H1 (cell line): ENCODE results near the gene SLC25A26. TPM values are rescaled to one million over a fixed set of nuclear protein-coding genes. Genes with fewer than 3 reads are reported as not detected.

ENCODE experiments used
- CTCF ChIA-PET: fragments of 300-600 bp; sonication (Branson Sonifier 250); formaldehyde crosslinking; loops from one replicate; lab custom pipeline; 2021; ENCODE audit not compliant: partially characterized antibody; lab: Charles Lee
- POLR2A ChIA-PET: fragments of 300-600 bp; sonication (Branson Sonifier 250); formaldehyde crosslinking; loops from one replicate; lab custom pipeline; 2021; ENCODE audit warnings: inconsistent platforms; ENCODE audit not compliant: partially characterized antibody; lab: Charles Lee
- DNase-seq, 2 experiments: peaks; one replicate each; pipeline versions ENCODE4 v3.0.0 to v3.0.0-alpha.2; 2010 to 2022; ENCODE audit warnings: low spot score in 2 of 2, low read depth in 1 of 2, mixed read lengths in 1 of 2
- FAIRE-seq: peaks from 2 replicates; lab custom pipeline; 2011; peaks lifted over from hg19 to GRCh38; lab: Jason Lieb, UNC
- H2AFZ ChIP-seq: 2 replicates; pipeline ENCODE4 v1.8.1; 2012; ENCODE audit warnings: low read length, inconsistent platforms
- H2AK5ac ChIP-seq: 2 replicates; pipeline ENCODE4 v1.6.1; 2013; ENCODE audit warnings: low read depth, low read length
- H2BK120ac ChIP-seq: replicated peaks from 2 replicates; pipeline ENCODE3; 2013; ENCODE audit warnings: low read depth, low read length, inconsistent platforms
- H2BK12ac ChIP-seq: 2 replicates; pipeline ENCODE4 v1.6.1; 2013; ENCODE audit warnings: low read depth, low read length
- H2BK15ac ChIP-seq: 2 replicates; pipeline ENCODE4 v1.6.1; 2013; ENCODE audit warnings: low read length
- H2BK20ac ChIP-seq: 2 replicates; pipeline ENCODE4 v1.6.1; 2013; ENCODE audit warnings: low read length
- H2BK5ac ChIP-seq: 2 replicates; pipeline ENCODE4 v1.6.1; 2013; ENCODE audit warnings: low read depth, low read length
- H3K14ac ChIP-seq: 2 replicates; pipeline ENCODE4 v1.6.1; 2013; ENCODE audit warnings: inconsistent platforms; ENCODE audit not compliant: insufficient read length
- H3K18ac ChIP-seq: 2 replicates; pipeline ENCODE4 v1.6.1; 2013; ENCODE audit warnings: low read length; ENCODE audit errors: extremely low read depth
- H3K23ac ChIP-seq: 2 replicates; pipeline ENCODE4 v1.6.1; 2013; ENCODE audit warnings: inconsistent platforms; ENCODE audit not compliant: insufficient read length
- H3K23me2 ChIP-seq: 2 replicates; pipeline ENCODE4 v1.6.1; 2013; ENCODE audit warnings: low read depth, low read length
- H3K27ac ChIP-seq: 2 replicates; pipeline ENCODE4 v1.6.1; 2011; ENCODE audit warnings: low read depth, low read length, inconsistent platforms
- H3K27me3 ChIP-seq, 4 experiments: replicated peaks in 1 of 4; 1 replicate in 1 of 4; 2 replicates in 3 of 4; pipeline versions ENCODE4 v1.6.1 to v1.8.1; 2011 to 2013; ENCODE audit warnings: low read length in 3 of 4, mild to moderate bottlenecking in 3 of 4, inconsistent platforms in 2 of 4, mixed read lengths in 2 of 4, moderate library complexity in 1 of 4; ENCODE audit not compliant: control insufficient read depth in 3 of 4, insufficient read depth in 3 of 4; ENCODE audit errors: extremely low read depth in 1 of 4
- H3K36me3 ChIP-seq, 4 experiments: 2 replicates each; pipeline versions ENCODE4 v1.6.1 to v1.8.1; 2011 to 2013; ENCODE audit warnings: mild to moderate bottlenecking in 4 of 4, low read length in 3 of 4, moderate library complexity in 2 of 4, control low read depth in 1 of 4, inconsistent platforms in 1 of 4; ENCODE audit not compliant: insufficient read depth in 4 of 4, control insufficient read depth in 2 of 4
- H3K4ac ChIP-seq: replicated peaks from 2 replicates; pipeline ENCODE3; 2013; ENCODE audit warnings: low read length, low read depth, mixed read lengths, inconsistent platforms; ENCODE audit not compliant: insufficient read length
- H3K4me1 ChIP-seq, 4 experiments: replicated peaks in 1 of 4; 1 replicate in 1 of 4; 2 replicates in 3 of 4; pipeline versions ENCODE4 v1.6.1 to v1.8.1; 2011 to 2013; ENCODE audit warnings: low read length in 3 of 4, inconsistent platforms in 2 of 4, mixed read lengths in 1 of 4; ENCODE audit not compliant: insufficient read depth in 4 of 4, control insufficient read depth in 3 of 4
- H3K4me2 ChIP-seq, 2 experiments: 2 replicates each; pipeline versions ENCODE4 v1.6.1 to v1.8.1; 2011 to 2013; ENCODE audit warnings: low read depth in 2 of 2, low read length in 2 of 2, control low read depth in 1 of 2, inconsistent platforms in 1 of 2, mild to moderate bottlenecking in 1 of 2; ENCODE audit not compliant: insufficient read depth in 1 of 2
- H3K4me3 ChIP-seq, 4 experiments: fragments of 200-600, 300-600 bp in 1 of 4; sonication (generic), shearing (Covaris generic), sonication (Bioruptor Twin) in 1 of 4; 2 replicates each; pipeline versions ENCODE4 v1.5.1 to v1.8.1; 2011 to 2016; ENCODE audit warnings: low read length in 4 of 4, low read depth in 3 of 4, control low read depth in 2 of 4, inconsistent platforms in 2 of 4, mild to moderate bottlenecking in 2 of 4, mixed read lengths in 1 of 4, moderate library complexity in 1 of 4; ENCODE audit not compliant: insufficient read depth in 2 of 4; ENCODE audit errors: extremely low read depth in 1 of 4
- H3K56ac ChIP-seq: replicated peaks from 2 replicates; pipeline ENCODE3; 2013; ENCODE audit warnings: low read depth, mild to moderate bottlenecking, mixed read lengths, low read length, inconsistent platforms; ENCODE audit not compliant: insufficient read length
- H3K79me1 ChIP-seq: 2 replicates; pipeline ENCODE4 v1.6.1; 2013; ENCODE audit warnings: low read depth, low read length, control low read depth
- H3K79me2 ChIP-seq, 2 experiments: 2 replicates each; pipeline versions ENCODE4 v1.6.1 to v1.8.1; 2012 to 2013; ENCODE audit warnings: low read length in 2 of 2, mild to moderate bottlenecking in 2 of 2, inconsistent platforms in 1 of 2; ENCODE audit not compliant: insufficient read depth in 2 of 2, control insufficient read depth in 1 of 2
- H3K9ac ChIP-seq, 4 experiments: replicated peaks in 1 of 4; 1 replicate in 1 of 4; 2 replicates in 3 of 4; pipeline versions ENCODE4 v1.6.1 to v1.8.1; 2011 to 2013; ENCODE audit warnings: low read depth in 3 of 4, low read length in 3 of 4, control low read depth in 2 of 4, mild to moderate bottlenecking in 2 of 4, moderate library complexity in 2 of 4, inconsistent platforms in 1 of 4; ENCODE audit errors: extremely low read depth in 1 of 4
- H3K9me3 ChIP-seq, 2 experiments: 2 replicates each; pipeline versions ENCODE4 v1.6.1 to v1.8.1; 2012 to 2013; ENCODE audit warnings: mild to moderate bottlenecking in 2 of 2, moderate library complexity in 2 of 2, control low read depth in 1 of 2, inconsistent platforms in 1 of 2, low read depth in 1 of 2, low read length in 1 of 2, mixed read lengths in 1 of 2; ENCODE audit not compliant: insufficient read depth in 2 of 2
- H4K20me1 ChIP-seq, 2 experiments: replicated peaks in 1 of 2; 2 replicates each; pipeline versions ENCODE3 to v1.8.1; 2011 to 2013; ENCODE audit warnings: inconsistent platforms in 2 of 2, low read length in 2 of 2, mild to moderate bottlenecking in 1 of 2; ENCODE audit not compliant: insufficient read depth in 2 of 2, control insufficient read depth in 1 of 2
- H4K5ac ChIP-seq: 2 replicates; pipeline ENCODE4 v1.6.1; 2013; ENCODE audit warnings: low read length, low read depth, mixed read lengths, inconsistent platforms; ENCODE audit not compliant: insufficient read length
- H4K8ac ChIP-seq: 2 replicates; pipeline ENCODE4 v1.8.0; 2013; ENCODE audit warnings: mild to moderate bottlenecking, moderate library complexity, low read length, inconsistent platforms; ENCODE audit not compliant: insufficient read depth; ENCODE audit errors: extremely low read depth
- H4K91ac ChIP-seq: replicated peaks from 2 replicates; pipeline ENCODE3; 2013; ENCODE audit warnings: low read length, mixed read lengths, inconsistent platforms; ENCODE audit not compliant: insufficient read length
- ASH2L ChIP-seq: fragments of 200-600, 300-600 bp; sonication (generic); IDR thresholded peaks from one replicate; pipeline ENCODE4 v1.7.1; 2017; ENCODE audit warnings: low read length
- CEBPB ChIP-seq: IDR thresholded peaks from 2 replicates; pipeline ENCODE4 v1.6.1; 2012; ENCODE audit warnings: low read depth, low read length
- CHD1 ChIP-seq: IDR thresholded peaks from 2 replicates; pipeline ENCODE4 v1.6.1; 2012; ENCODE audit warnings: low read depth, low read length, improper control_type of control experiment
- CHD2 ChIP-seq: IDR thresholded peaks from 2 replicates; pipeline ENCODE4 v1.6.1; 2012; ENCODE audit warnings: low read length, improper control_type of control experiment
- GABPA ChIP-seq: IDR thresholded peaks from 2 replicates; pipeline ENCODE4 v1.6.1; 2011; ENCODE audit warnings: mild to moderate bottlenecking, low read length, moderate library complexity, borderline replicate concordance; ENCODE audit not compliant: insufficient read depth
- MAFK ChIP-seq: IDR thresholded peaks from 2 replicates; pipeline ENCODE4 v1.6.1; 2012; ENCODE audit warnings: low read depth, mild to moderate bottlenecking, improper control_type of control experiment, low read length
- POLR2A ChIP-seq, 2 experiments: IDR thresholded peaks; 1 replicate in 1 of 2; 2 replicates in 1 of 2; pipeline ENCODE4 v1.6.1; 2011; ENCODE audit warnings: low read depth in 2 of 2, low read length in 2 of 2, mild to moderate bottlenecking in 2 of 2; ENCODE audit errors: control extremely low read depth in 1 of 2
- POU5F1 ChIP-seq: IDR thresholded peaks from 2 replicates; pipeline ENCODE4 v1.6.1; 2011; ENCODE audit warnings: low read depth, mild to moderate bottlenecking, low read length, moderate library complexity
- RBBP5 ChIP-seq: IDR thresholded peaks from 2 replicates; pipeline ENCODE4 v1.7.1; 2012; ENCODE audit warnings: low read depth, mild to moderate bottlenecking, inconsistent platforms, low read length, moderate library complexity, borderline replicate concordance
- RNF2 ChIP-seq: fragments of 200-900, 300-1000 bp; sonication (generic); IDR thresholded peaks from 2 replicates; pipeline ENCODE4 v1.7.1; 2016; ENCODE audit warnings: borderline replicate concordance, low read depth, mild to moderate bottlenecking, antibody characterized with exemption, low read length; ENCODE audit not compliant: poor library complexity, severe bottlenecking; ENCODE audit errors: missing control alignments
- TBP ChIP-seq: IDR thresholded peaks from 2 replicates; pipeline ENCODE4 v1.6.1; 2011; ENCODE audit warnings: low read depth, low read length, improper control_type of control experiment
- TCF12 ChIP-seq: IDR thresholded peaks from 2 replicates; pipeline ENCODE4 v1.6.1; 2011; ENCODE audit warnings: low read depth, mild to moderate bottlenecking, low read length
- YY1 ChIP-seq: IDR thresholded peaks from 2 replicates; pipeline ENCODE4 v1.6.1; 2011; ENCODE audit warnings: low read depth, mild to moderate bottlenecking, low read length
- WGBS, 2 experiments: shearing (Covaris generic) in 1 of 2; methylation state at CpG; one replicate each; pipeline versions ENCODE4 v1.1.6 to v1.1.7; 2013 to 2015; ENCODE audit warnings: low lambda C conversion rate in 2 of 2, mixed read lengths in 2 of 2, inconsistent platforms in 1 of 2, low coverage in 1 of 2, missing lambda C conversion rate in 1 of 2; ENCODE audit not compliant: insufficient replicate concordance in 2 of 2, insufficient coverage in 1 of 2, insufficient read length in 1 of 2; ENCODE audit errors: extremely low coverage in 1 of 2, missing lambda C conversion rate in 1 of 2; 5-methylcytosine and 5-hydroxymethylcytosine counted together
- polyA plus RNA-seq, 7 experiments: library from polyadenylated mRNA; depleted of rRNA in 3 of 7; stranded (reverse) in 5 of 7; unstranded in 2 of 7; fragments of >200 nt in 5 of 7; fragments of 200-250 nt in 2 of 7; gene quantifications; 1 replicate in 5 of 7; 2 replicates in 1 of 7; 4 replicates in 1 of 7; pipeline versions ENCODE4 v1.2.1 to v1.2.3, GENCODE V29; 2011 to 2013; ENCODE audit warnings: missing spikeins in 2 of 7, mixed read lengths in 2 of 7
- total RNA-seq: library from RNA; stranded (reverse); fragmentation: NEBNext Ultra II Directional; extraction: Animal tissue kit (Norgen Biotek cat#: 25700); gene quantifications from 2 replicates; pipeline ENCODE4 v1.2.1, GENCODE V29; 2021
- TF ChIP-seq, protein P1 (sequence below): IDR thresholded peaks from 2 replicates; pipeline ENCODE4 v1.6.1; 2012; ENCODE audit warnings: inconsistent platforms

The SLC25A26 gene
- total and polyA plus RNA-seq, 2 of the 8 experiments (the other 6 are each of a cell fraction or from before 2014, with no cell fraction given): 30.0 to 37.0 TPM

GRCh38 chr3:66181764-66182163 is 39.0 kb upstream of the SLC25A26 start:
- Histone ChIP-seq H2AK5ac (no peak overlapping the region), H3K14ac (no peak overlapping the region), H3K56ac (no peak overlapping the region), H3K4me1 (peaks cover 0 to 3% (median 0%) of the 10 kb centered on the region in 4 experiments; a peak in 1 of 7 replicates), H4K5ac (no peak overlapping the region), H3K27ac (no peak overlapping the region), H3K23ac (no peak overlapping the region), H4K91ac (no peak overlapping the region), H3K23me2 (peaks cover 15% of the 10 kb centered on the region; the same call in 1 of the 2 replicates), H2BK15ac (no peak overlapping the region), H4K20me1 (peaks cover 0 to 1% of the 10 kb centered on the region in 2 experiments), H3K79me1 (no peaks in the 10 kb centered on the region), H3K18ac (no peak overlapping the region), H3K9me3 (no peaks in the 10 kb centered on the region), H3K4ac (no peak overlapping the region), H3K79me2 (0 out of 4 replicates have a peak, but pooled peaks cover 0 to 2% of the 10 kb centered on the region in 2 experiments), H3K9ac (no peak overlapping the region), H3K27me3 (no peaks in the 10 kb centered on the region), H2BK12ac (no peak overlapping the region), H2AFZ (no peak overlapping the region), H2BK120ac (no peak overlapping the region)
- no peak for DNase-seq
- CTCF ChIA-PET: interaction anchor here (0.7 to 1.7 kb wide), 5 partner anchors 8 to 548 kb away, joined by 3 to 4 read pairs (median 3); no protein-coding TSS in a partner anchor
- no peak for FAIRE-seq
- WGBS, 2 experiments: 82% methylated on average over 6 of the region's 6 CpGs; no CpG with 5 or more reads in 1 of the 2 experiments
- no peak for TF ChIP-seq CEBPB
- no peak for TF ChIP-seq TBP
- TF ChIP-seq, protein P1, sequence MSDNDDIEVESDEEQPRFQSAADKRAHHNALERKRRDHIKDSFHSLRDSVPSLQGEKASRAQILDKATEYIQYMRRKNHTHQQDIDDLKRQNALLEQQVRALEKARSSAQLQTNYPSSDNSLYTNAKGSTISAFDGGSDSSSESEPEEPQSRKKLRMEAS: no peak
- TF ChIP-seq RNF2: no peak
- no peak for TF ChIP-seq CHD1
- TF ChIP-seq MAFK: no peak
- no peak for TF ChIP-seq POU5F1
- TF ChIP-seq POLR2A (IDR thresholded peaks at IDR 0.05; ENCODE audit: control extremely low read depth in 1 of 2, low read depth in 2 of 2, low read length in 2 of 2): no peak
- no peak for TF ChIP-seq TCF12
- no peak for TF ChIP-seq GABPA
- TF ChIP-seq RBBP5: no peak
- no peak for TF ChIP-seq ASH2L
- no peak for TF ChIP-seq YY1
- no peak for TF ChIP-seq CHD2
- TF ChIP-seq, all 59 proteins: peak for 0
- no peak overlapping the region for H2BK5ac ChIP-seq
- POLR2A ChIA-PET: no interaction called here
- H2BK20ac ChIP-seq: no peak overlapping the region
- no peak overlapping the region for H3K4me2 ChIP-seq
- H3K36me3 ChIP-seq: no peaks in the 10 kb centered on the region
- H4K8ac ChIP-seq: no peak overlapping the region
- no peak overlapping the region for H3K4me3 ChIP-seq
